Neural cell (in vitro differentiated cells): ENCODE results near the gene FAT2. TPM values are rescaled to one million over a fixed set of nuclear protein-coding genes. Genes with fewer than 3 reads are reported as not detected.

Experiments
- H2AFZ ChIP-seq: fragments of 200-600, 300-800 bp; sonication (generic), shearing (Covaris generic); 2 replicates; pipeline ENCODE4 v1.6.0; 2014; ENCODE audit warnings: low read depth, mild to moderate bottlenecking, antibody characterized with exemption, low read length, moderate library complexity
- H3F3A ChIP-seq: fragments of 200-600 bp; shearing (Covaris generic); 2 replicates; pipeline ENCODE4 v1.6.1; 2016; ENCODE audit warnings: mild to moderate bottlenecking, moderate library complexity, mixed read lengths, antibody characterized with exemption, low read length; ENCODE audit not compliant: insufficient read depth, poor library complexity, severe bottlenecking
- H3K27ac ChIP-seq: fragments of 200-600, 300-800 bp; sonication (generic), shearing (Covaris generic); 2 replicates; pipeline ENCODE4 v1.5.1; 2014; ENCODE audit warnings: mild to moderate bottlenecking, low read length, moderate library complexity
- H3K27me3 ChIP-seq: fragments of 300-800, 200-600 bp; sonication (generic), shearing (Covaris generic); 2 replicates; pipeline ENCODE4 v1.6.0; 2014; ENCODE audit warnings: mild to moderate bottlenecking, low read depth, low read length, moderate library complexity; ENCODE audit not compliant: insufficient read depth
- H3K36me3 ChIP-seq: fragments of 300-800, 200-600 bp; sonication (generic), shearing (Covaris generic); 2 replicates; pipeline ENCODE4 v1.5.1; 2014; ENCODE audit warnings: mild to moderate bottlenecking, antibody characterized with exemption, low read length, moderate library complexity; ENCODE audit not compliant: insufficient read depth
- H3K4me2 ChIP-seq: fragments of 300-800, 200-600 bp; sonication (generic), shearing (Covaris generic); 2 replicates; pipeline ENCODE4 v1.6.0; 2014; ENCODE audit warnings: mild to moderate bottlenecking, low read length
- H3K4me3 ChIP-seq: fragments of 300-800, 200-600 bp; sonication (generic), shearing (Covaris generic); 2 replicates; pipeline ENCODE4 v1.5.1; 2014; ENCODE audit warnings: mild to moderate bottlenecking, low read length, moderate library complexity
- H3K79me2 ChIP-seq: fragments of 200-600 bp; shearing (Covaris generic); replicated peaks from 2 replicates; pipeline ENCODE4 v1.6.0; 2014; ENCODE audit warnings: mild to moderate bottlenecking, low read length, moderate library complexity; ENCODE audit not compliant: insufficient read depth
- H3K9ac ChIP-seq: fragments of 300-800, 200-600 bp; sonication (generic), shearing (Covaris generic); 2 replicates; pipeline ENCODE4 v1.6.1; 2016; ENCODE audit warnings: mild to moderate bottlenecking, low read length, mixed read lengths
- H3K9me2 ChIP-seq: fragments of 200-600 bp; shearing (Covaris generic); 2 replicates; pipeline ENCODE4 v1.6.1; 2016; ENCODE audit warnings: mild to moderate bottlenecking, low read length, mixed read lengths; ENCODE audit not compliant: insufficient read depth
- H3K9me3 ChIP-seq: fragments of 200-600, 300-800 bp; sonication (generic), shearing (Covaris generic); 2 replicates; pipeline ENCODE4 v1.6.1; 2016; ENCODE audit warnings: mild to moderate bottlenecking, mixed run types, low read length, moderate library complexity, mixed read lengths
- H4K20me1 ChIP-seq: fragments of 200-600 bp; shearing (Covaris generic); 2 replicates; pipeline ENCODE4 v1.6.1; 2016; ENCODE audit warnings: mild to moderate bottlenecking, mixed run types; ENCODE audit not compliant: insufficient read depth
- CTCF ChIP-seq: fragments of 450-650 bp; IDR thresholded peaks from 2 replicates; pipeline ENCODE4 v1.5.1; 2014; ENCODE audit warnings: antibody characterized with exemption, mild to moderate bottlenecking, moderate library complexity; ENCODE audit not compliant: poor library complexity, severe bottlenecking
- EP300 ChIP-seq: fragments of 450-650 bp; conservative IDR thresholded peaks from 2 replicates; pipeline ENCODE4 v1.6.1; 2014; ENCODE audit warnings: antibody characterized with exemption, mild to moderate bottlenecking, moderate library complexity; ENCODE audit not compliant: poor library complexity, severe bottlenecking
- EZH2 ChIP-seq: fragments of 200-600, 300-800 bp; shearing (Covaris generic), sonication (generic); IDR thresholded peaks from 2 replicates; pipeline ENCODE4 v1.6.1; 2014; ENCODE audit warnings: antibody characterized with exemption, low read length, borderline replicate concordance, mild to moderate bottlenecking; ENCODE audit not compliant: insufficient read depth, poor library complexity, severe bottlenecking
- MXI1 ChIP-seq: fragments of 450-650 bp; conservative IDR thresholded peaks from 2 replicates; pipeline ENCODE4 v1.6.1; 2014; ENCODE audit warnings: antibody characterized with exemption, mild to moderate bottlenecking; ENCODE audit not compliant: poor library complexity, severe bottlenecking
- POLR2AphosphoS5 ChIP-seq: IDR thresholded peaks from 2 replicates; pipeline ENCODE4 v1.6.1; 2012
- RAD21 ChIP-seq: fragments of 450-650 bp; conservative IDR thresholded peaks from 2 replicates; pipeline ENCODE4 v1.6.1; 2014; ENCODE audit warnings: antibody characterized with exemption, mild to moderate bottlenecking, moderate library complexity
- REST ChIP-seq: IDR thresholded peaks from 2 replicates; pipeline ENCODE4 v1.6.1; 2012; ENCODE audit warnings: borderline replicate concordance
- SMC3 ChIP-seq: fragments of 450-650 bp; conservative IDR thresholded peaks from 2 replicates; pipeline ENCODE4 v1.6.1; 2014; ENCODE audit warnings: antibody characterized with exemption, mild to moderate bottlenecking, moderate library complexity; ENCODE audit not compliant: poor library complexity
- TAF1 ChIP-seq: IDR thresholded peaks from 2 replicates; pipeline ENCODE4 v1.6.1; 2012; ENCODE audit warnings: low read depth
- polyA plus RNA-seq: library from polyadenylated mRNA; depleted of rRNA; stranded (reverse); fragments of >200 nt; gene quantifications from 2 replicates; pipeline ENCODE4 v1.2.3, GENCODE V29; 2014

FAT2 gene
- polyA plus RNA-seq, 1 donor from 2014 or later: not detected

- Histone ChIP-seq H4K20me1 (no peaks in the 10 kb centered on the region), H3K79me2 (no peaks in the 10 kb centered on the region), H3K9ac (no peak overlapping the region), H2AFZ (no peak overlapping the region), H3K36me3 (no peaks in the 10 kb centered on the region), H3K27ac (no peak overlapping the region), H3K27me3 (no peaks in the 10 kb centered on the region), H3K9me2 (no peaks in the 10 kb centered on the region), H3K9me3 (no peaks in the 10 kb centered on the region), H3F3A (no peaks in the 10 kb centered on the region), H3K4me3 (no peak overlapping the region), H3K4me2 (no peak overlapping the region)
- TF ChIP-seq CTCF (no peak), RAD21 (no peak), MXI1 (no peak), SMC3 (no peak), REST (no peak)
Observed at GRCh38 chr5:151570512-151571269, 20.4 kb downstream of the FAT2 start.

GRCh38 chr5:151570058-151570457 lies 21.1 kb downstream of the FAT2 start:
- Histone ChIP-seq H3K4me2 (no peak overlapping the region), H3F3A (no peaks in the 10 kb centered on the region), H3K4me3 (no peak overlapping the region), H3K9me3 (no peaks in the 10 kb centered on the region), H3K79me2 (no peaks in the 10 kb centered on the region), H2AFZ (no peak overlapping the region), H3K9me2 (no peaks in the 10 kb centered on the region), H4K20me1 (no peaks in the 10 kb centered on the region), H3K27ac (no peak overlapping the region), H3K36me3 (no peaks in the 10 kb centered on the region), H3K9ac (no peak overlapping the region), H3K27me3 (no peaks in the 10 kb centered on the region)
- TF ChIP-seq EZH2: no peak
- no peak for TF ChIP-seq EP300
- TF ChIP-seq TAF1: no peak
- no peak for TF ChIP-seq REST
- no peak for TF ChIP-seq RAD21
- TF ChIP-seq CTCF: no peak
- no peak for TF ChIP-seq MXI1
- TF ChIP-seq POLR2AphosphoS5: no peak
- TF ChIP-seq SMC3: no peak
